ENCODE data around the gene RACGAP1. TPM values are rescaled to one million over a fixed set of nuclear protein-coding genes. Genes with fewer than 3 reads are reported as not detected.

The RACGAP1 gene
- total and polyA plus RNA-seq, 2 donors (not counting 1 experiment from before 2014, with no cell fraction given) = 4.1 to 14.2 TPM

GRCh38 chr12:49974677-49975317, 50.5 kb downstream of the RACGAP1 start:
- no peak for ATAC-seq (ENCODE audit: low read depth)
- no peaks in the 10 kb centered on the region for H3K27me3 Mint-ChIP-seq
- Histone ChIP-seq H3K27me3 (replicated peaks in 1 of 4; ENCODE audit: control extremely low read depth in 1 of 4, control insufficient read depth in 3 of 4, insufficient read depth in 4 of 4, low read length in 3 of 4) (peaks cover 0 to 7% (median 0%) of the 10 kb centered on the region in 4 experiments), H3K4me1 (ENCODE audit: control insufficient read depth in 2 of 2, insufficient read depth in 2 of 2, low read length in 2 of 2) (no peaks in the 10 kb centered on the region), H2AFZ (ENCODE audit: insufficient read depth, low read depth, low read length, poor library complexity, severe bottlenecking) (no peak overlapping the region), H3K9me3 (ENCODE audit: control extremely low read depth in 1 of 3, control insufficient read depth in 2 of 3, insufficient read depth in 1 of 3, low read length in 2 of 3) (no peaks in the 10 kb centered on the region), H3K4me2 (replicated peaks; ENCODE audit: low read depth, low read length, poor library complexity, severe bottlenecking) (no peak overlapping the region), H3K4me3 (ENCODE audit: control extremely low read depth in 1 of 5, extremely low read depth in 1 of 5, insufficient read depth in 1 of 5, low read depth in 2 of 5, low read length in 4 of 5) (no peak overlapping the region), H3K79me2 (ENCODE audit: control insufficient read depth, insufficient read depth, low read length) (no peaks in the 10 kb centered on the region), H4K20me1 (ENCODE audit: control insufficient read depth, insufficient read depth, low read length, poor library complexity, severe bottlenecking) (no peaks in the 10 kb centered on the region), H3K9ac (ENCODE audit: low read length) (no peak overlapping the region), H3K36me3 (replicated peaks in 1 of 2; ENCODE audit: control extremely low read depth in 1 of 2, control insufficient read depth in 1 of 2, extremely low read depth in 1 of 2, insufficient read depth in 2 of 2, low read length in 1 of 2) (no peaks in the 10 kb centered on the region), H3K27ac (ENCODE audit: low read length in 2 of 2) (no peak overlapping the region)
- no peaks in the 10 kb centered on the region for H3K9me3 Mint-ChIP-seq (ENCODE audit: insufficient read depth)
- intact Hi-C loops (cut with micrococcal nuclease) = no loop called here
- no peaks in the 10 kb centered on the region for H3K4me1 Mint-ChIP-seq
- H3K27ac Mint-ChIP-seq = no peak overlapping the region
- H3K4me3 Mint-ChIP-seq = no peak overlapping the region
- 78% methylated on average over 5 of the region's 8 CpGs for WGBS (ENCODE audit: insufficient coverage)
- TF ChIP-seq, protein P1, sequence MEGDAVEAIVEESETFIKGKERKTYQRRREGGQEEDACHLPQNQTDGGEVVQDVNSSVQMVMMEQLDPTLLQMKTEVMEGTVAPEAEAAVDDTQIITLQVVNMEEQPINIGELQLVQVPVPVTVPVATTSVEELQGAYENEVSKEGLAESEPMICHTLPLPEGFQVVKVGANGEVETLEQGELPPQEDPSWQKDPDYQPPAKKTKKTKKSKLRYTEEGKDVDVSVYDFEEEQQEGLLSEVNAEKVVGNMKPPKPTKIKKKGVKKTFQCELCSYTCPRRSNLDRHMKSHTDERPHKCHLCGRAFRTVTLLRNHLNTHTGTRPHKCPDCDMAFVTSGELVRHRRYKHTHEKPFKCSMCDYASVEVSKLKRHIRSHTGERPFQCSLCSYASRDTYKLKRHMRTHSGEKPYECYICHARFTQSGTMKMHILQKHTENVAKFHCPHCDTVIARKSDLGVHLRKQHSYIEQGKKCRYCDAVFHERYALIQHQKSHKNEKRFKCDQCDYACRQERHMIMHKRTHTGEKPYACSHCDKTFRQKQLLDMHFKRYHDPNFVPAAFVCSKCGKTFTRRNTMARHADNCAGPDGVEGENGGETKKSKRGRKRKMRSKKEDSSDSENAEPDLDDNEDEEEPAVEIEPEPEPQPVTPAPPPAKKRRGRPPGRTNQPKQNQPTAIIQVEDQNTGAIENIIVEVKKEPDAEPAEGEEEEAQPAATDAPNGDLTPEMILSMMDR (IDR thresholded peaks at IDR 0.05) = no peak
- TF ChIP-seq EZH2 (IDR thresholded peaks at IDR 0.05; ENCODE audit: borderline replicate concordance, insufficient read depth, low read depth, low read length, poor library complexity, severe bottlenecking) = no peak
- no peak for DNase-seq
- CTCF ChIA-PET = no interaction called here
- POLR2A ChIA-PET = no interaction called here

DNA sequence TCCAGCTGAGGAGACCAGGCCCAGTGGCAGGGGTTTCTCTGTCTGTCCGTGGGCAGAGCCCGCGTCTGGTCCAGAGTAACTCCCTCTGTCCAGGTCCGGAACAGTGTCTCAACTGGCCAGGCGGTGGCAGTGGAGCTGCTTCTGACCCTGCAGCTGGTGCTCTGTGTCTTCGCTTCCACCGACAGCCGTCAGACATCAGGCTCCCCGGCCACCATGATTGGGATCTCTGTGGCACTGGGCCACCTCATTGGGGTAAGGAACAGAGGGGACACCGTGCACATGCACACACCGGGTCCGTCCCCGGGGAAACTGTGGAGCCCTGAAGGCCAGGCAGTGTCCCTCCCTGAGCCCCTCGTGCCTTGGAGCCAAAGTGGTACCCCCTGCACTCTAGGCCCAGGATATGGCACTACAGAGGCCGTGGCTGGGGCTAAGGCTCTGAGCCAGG, 51.0 kb downstream of the RACGAP1 start:
- ChIA-PET POLR2A (no interaction called here), CTCF (no interaction called here)
- Histone ChIP-seq H3K27ac (ENCODE audit: low read length in 2 of 2) (no peak overlapping the region), H3K9ac (ENCODE audit: low read length) (no peak overlapping the region), H3K4me3 (ENCODE audit: control extremely low read depth in 1 of 5, extremely low read depth in 1 of 5, insufficient read depth in 1 of 5, low read depth in 2 of 5, low read length in 4 of 5) (no peak overlapping the region), H3K9me3 (ENCODE audit: control extremely low read depth in 1 of 3, control insufficient read depth in 2 of 3, insufficient read depth in 1 of 3, low read length in 2 of 3) (no peaks in the 10 kb centered on the region), H3K79me2 (ENCODE audit: control insufficient read depth, insufficient read depth, low read length) (no peaks in the 10 kb centered on the region), H3K4me2 (replicated peaks; ENCODE audit: low read depth, low read length, poor library complexity, severe bottlenecking) (no peak overlapping the region), H2AFZ (ENCODE audit: insufficient read depth, low read depth, low read length, poor library complexity, severe bottlenecking) (no peak overlapping the region), H3K27me3 (replicated peaks in 1 of 4; ENCODE audit: control extremely low read depth in 1 of 4, control insufficient read depth in 3 of 4, insufficient read depth in 4 of 4, low read length in 3 of 4) (peaks cover 0 to 13% (median 0%) of the 10 kb centered on the region in 4 experiments), H4K20me1 (ENCODE audit: control insufficient read depth, insufficient read depth, low read length, poor library complexity, severe bottlenecking) (no peaks in the 10 kb centered on the region), H3K4me1 (ENCODE audit: control insufficient read depth in 2 of 2, insufficient read depth in 2 of 2, low read length in 2 of 2) (no peaks in the 10 kb centered on the region), H3K36me3 (replicated peaks in 1 of 2; ENCODE audit: control extremely low read depth in 1 of 2, control insufficient read depth in 1 of 2, extremely low read depth in 1 of 2, insufficient read depth in 2 of 2, low read length in 1 of 2) (no peaks in the 10 kb centered on the region)
- H3K4me1 Mint-ChIP-seq = no peaks in the 10 kb centered on the region
- H3K27ac Mint-ChIP-seq = no peak overlapping the region
- DNase-seq (no peak), ATAC-seq (ENCODE audit: low read depth) (no peak)
- no peak overlapping the region for H3K4me3 Mint-ChIP-seq
- no peaks in the 10 kb centered on the region for H3K9me3 Mint-ChIP-seq (ENCODE audit: insufficient read depth)
- intact Hi-C loops (cut with micrococcal nuclease) = no loop called here
- H3K27me3 Mint-ChIP-seq = no peaks in the 10 kb centered on the region
- WGBS (ENCODE audit: insufficient coverage) = 92% methylated on average over 15 of the region's 15 CpGs
- TF ChIP-seq, protein P1 (IDR thresholded peaks at IDR 0.05) = no peak
- no peak for TF ChIP-seq EZH2 (IDR thresholded peaks at IDR 0.05; ENCODE audit: borderline replicate concordance, insufficient read depth, low read depth, low read length, poor library complexity, severe bottlenecking)

All from B cell (primary cell).